Measurements from ENCODE around the gene TPSD1.
"Not testable (repeated sequence)": the region's sequence is repeated elsewhere in the genome, so short reads cannot be mapped to it uniquely, and the experiment has no call there.

Gene TPSD1

DNA sequence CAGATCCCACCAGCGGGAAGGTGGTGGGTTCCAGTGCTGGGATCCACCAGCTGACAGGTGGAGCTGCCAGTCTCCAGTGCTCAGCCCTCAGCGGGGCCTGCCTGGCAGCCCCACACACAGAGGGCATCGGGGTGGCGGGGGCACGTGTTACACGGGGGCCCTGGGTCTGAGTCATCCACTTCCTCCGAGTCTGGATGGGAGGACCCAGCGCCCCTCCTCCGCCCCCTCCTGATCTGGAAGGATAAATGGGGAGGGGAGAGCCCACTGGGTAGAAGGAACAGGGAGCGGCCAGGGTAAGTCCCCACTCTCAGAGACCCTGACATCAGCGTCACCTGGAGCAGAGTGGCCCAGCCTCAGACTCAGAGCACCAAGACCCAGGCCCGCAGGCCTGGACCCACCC is 15.4 kb upstream of the TPSD1 start, which contains the start of gene TPSAB1:
TPSAB1 (plus strand) TSS at position 270 of the 400 bp plus-strand sequence. CDS start 234 bp downstream, outside the sequence.
- not testable (repeated sequence) for DNase-seq (ENCODE audit: low read depth in 2 of 3, low spot score in 2 of 3)

DNA sequence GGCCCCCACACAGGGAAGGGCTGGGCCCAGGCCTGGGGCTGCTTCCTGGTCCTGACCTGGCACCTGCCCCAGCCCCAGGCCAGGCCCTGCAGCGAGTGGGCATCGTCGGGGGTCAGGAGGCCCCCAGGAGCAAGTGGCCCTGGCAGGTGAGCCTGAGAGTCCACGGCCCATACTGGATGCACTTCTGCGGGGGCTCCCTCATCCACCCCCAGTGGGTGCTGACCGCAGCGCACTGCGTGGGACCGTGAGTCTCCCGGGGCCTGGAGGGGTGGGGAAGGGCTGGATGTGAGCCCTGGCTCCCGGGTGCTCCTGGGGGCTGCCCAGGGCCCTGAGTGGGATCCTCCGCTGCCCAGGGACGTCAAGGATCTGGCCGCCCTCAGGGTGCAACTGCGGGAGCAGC is 14.8 kb upstream of the TPSD1 start:
- DNase-seq (ENCODE audit: low read depth in 2 of 3, low spot score in 2 of 3) = not testable (repeated sequence)

DNA sequence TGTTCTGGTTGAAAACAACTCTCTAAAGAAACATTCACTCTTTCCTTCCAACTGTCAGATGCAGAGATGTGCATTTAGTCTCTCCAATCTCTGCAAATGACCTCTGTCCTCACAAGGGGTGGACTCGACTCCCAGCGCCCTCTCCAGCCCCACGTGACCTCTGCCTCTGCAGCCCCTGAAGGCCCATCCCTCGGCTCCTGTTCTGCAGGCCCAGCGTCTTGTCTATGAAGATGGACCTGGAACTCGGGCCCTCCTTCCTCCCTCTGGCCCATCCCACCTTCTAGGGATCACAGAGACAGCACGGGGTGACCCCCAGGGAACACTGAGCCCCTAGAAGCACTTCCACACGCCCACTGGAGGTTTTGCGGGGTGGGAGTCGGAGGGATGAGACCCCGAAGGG is 12.5 kb upstream of the TPSD1 start:
- DNase-seq (ENCODE audit: low read depth in 2 of 3, low spot score in 2 of 3) = not testable (repeated sequence)

- not testable (repeated sequence) for DNase-seq (ENCODE audit: low read depth in 2 of 3, low spot score in 2 of 3)
Measured at GRCh38 chr16:1243907-1244850, 11.7 kb upstream of the TPSD1 start.

GRCh38 chr16:1244881-1245280 is 11.0 kb upstream of the TPSD1 start:
- no peak for DNase-seq (ENCODE audit: low read depth in 2 of 3, low spot score in 2 of 3)

DNA sequence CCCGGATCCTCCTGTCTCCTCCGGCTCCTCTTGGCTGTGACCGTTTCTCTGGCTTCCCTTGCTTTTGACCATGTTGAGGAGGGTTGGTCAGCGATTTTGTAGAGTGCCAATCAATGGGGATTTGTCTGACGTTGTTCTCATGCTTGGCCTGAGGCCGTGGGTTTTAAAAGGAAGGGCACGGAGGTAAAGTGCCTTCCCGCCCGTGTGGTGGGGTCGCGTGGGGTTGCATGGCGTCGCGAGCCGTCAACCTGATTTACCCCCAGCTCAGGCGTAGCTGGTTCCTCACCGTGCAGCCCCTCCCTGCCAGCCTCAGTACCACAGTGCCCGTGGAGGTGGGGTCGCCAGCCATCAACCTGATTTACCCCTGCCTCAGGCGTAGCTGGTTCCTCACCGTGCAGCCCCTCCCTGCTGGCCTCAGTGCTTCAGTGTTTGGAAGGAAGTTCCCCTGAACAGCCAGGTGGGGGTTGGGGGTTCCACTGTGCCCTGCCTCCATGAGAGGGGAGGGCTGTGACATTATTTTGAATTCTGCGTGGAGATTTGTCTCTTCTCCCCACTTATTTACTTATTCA is 10.3 kb upstream of the TPSD1 start:
- DNase-seq (ENCODE audit: low read depth in 2 of 3, low spot score in 2 of 3) = no peak

DNA sequence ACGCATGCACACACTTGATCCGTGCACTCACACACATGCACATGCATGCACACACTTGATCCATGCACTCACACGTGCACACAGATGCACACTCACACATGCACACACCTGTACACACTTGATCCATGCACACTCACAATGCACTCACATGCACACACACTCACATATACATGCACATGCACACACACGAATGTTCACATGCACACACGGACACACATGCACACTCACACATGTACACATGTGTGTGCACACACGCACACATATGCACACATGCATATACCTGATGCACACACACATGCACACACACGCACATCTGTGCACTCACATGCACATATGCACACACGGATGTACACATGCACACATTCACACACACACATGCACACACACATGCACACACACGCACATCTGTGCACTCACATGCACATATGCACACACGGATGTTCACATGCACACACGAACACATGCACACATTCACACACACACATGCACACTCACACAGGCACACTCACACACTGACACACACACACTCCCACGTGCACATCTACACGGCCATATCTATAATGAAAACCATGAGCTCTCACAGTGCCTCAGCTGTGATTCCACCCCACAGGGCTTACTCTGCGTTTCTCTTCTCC is 7.8 kb upstream of the TPSD1 start:
- DNase-seq (ENCODE audit: low read depth in 2 of 3, low spot score in 2 of 3) = not testable (repeated sequence)

DNA sequence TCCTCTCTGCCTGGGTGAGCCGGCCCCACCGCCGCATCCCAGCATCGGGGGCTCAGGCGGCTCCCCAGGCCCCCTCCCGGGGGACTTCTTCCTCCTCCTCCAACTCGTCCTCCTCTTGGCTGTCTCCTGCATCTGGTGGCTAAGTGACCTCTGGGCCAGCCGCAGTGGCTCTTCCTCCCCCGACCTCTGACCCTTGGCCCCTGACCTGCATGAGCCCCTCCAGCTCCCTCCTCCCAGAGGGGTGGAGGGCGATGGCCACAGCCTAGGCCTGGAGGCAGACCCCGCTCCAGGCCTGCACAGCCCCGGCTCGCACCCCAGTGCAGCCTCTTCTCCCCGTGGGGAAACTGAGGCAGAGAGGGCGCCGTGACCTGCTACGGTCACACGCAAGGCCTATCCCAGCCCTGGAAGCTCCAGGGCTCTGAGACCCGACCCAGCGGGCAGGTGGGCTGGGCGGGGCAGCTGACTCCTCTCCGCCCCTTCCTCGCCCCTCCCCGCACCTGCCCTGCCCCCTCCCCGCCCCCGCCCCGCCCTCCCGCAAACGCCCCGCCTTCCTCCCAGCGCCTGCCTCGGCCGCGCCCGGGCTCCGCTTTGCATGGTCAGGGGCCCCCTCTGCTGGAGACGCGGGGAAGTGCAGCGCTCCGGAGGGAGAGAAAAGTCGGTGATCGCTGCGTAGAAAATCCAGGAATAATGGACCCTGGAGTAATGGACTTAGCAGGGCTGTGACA is 6.7 kb upstream of the TPSD1 start:
- DNase-seq (ENCODE audit: low read depth in 2 of 3, low spot score in 2 of 3) = not testable (repeated sequence)

DNA sequence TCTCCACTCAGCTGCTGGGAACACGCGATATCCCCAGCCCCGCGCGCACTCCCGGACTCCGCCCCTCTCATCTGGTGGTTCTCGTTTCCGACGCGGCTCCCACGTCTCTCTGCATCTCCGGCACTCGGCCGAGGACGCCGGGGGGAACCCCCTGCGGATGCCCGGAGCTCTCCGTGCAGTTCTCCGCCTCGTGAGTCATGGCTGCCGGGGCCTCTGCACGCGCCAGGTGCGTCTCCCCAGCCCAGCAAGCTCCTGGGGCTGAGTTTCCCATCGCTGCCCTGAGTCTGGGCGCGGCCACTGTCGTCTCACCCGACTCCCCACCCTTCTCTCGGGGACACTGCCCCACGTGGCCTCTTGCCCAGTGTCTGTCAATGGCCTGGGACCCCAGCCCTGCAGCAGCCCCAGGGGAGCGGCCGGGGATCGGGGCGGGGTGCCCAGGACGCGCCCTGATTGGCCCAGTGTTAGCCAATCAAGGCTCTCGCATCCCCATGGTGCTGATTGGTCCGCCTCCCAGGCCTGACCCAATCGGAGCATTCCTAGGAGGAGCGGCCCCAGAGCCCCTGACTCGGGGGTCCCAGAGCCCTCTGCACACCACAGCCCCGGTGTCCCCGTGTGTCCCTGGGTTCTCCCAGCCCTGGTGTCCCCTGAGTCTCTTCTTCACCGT is 2.0 kb upstream of the TPSD1 start:
- not testable (repeated sequence) for DNase-seq (ENCODE audit: low read depth in 2 of 3, low spot score in 2 of 3)

DNA sequence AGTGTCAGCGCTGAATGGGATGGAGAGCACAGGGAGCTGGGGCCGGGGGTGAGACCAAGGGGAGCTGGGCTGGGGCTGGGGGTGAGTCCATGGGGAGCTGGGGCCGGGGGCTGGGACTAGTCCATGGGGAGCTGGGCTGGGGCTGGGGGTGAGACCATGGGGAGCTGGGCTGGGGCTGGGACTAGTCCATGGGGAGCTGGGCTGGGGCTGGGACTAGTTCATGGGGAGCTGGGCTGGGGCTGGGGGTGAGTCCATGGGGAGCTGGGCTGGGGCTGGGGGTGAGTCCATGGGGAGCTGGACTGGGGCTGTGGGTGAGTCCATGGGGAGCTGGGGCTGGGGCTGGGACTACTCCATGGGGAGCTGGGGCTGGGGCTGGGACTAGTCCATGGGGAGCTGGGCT is 1.0 kb upstream of the TPSD1 start:
- DNase-seq (ENCODE audit: low read depth in 2 of 3, low spot score in 2 of 3) = not testable (repeated sequence)

- DNase-seq (ENCODE audit: low read depth in 2 of 3, low spot score in 2 of 3) = not testable (repeated sequence)
Measured at GRCh38 chr16:1256296-1256873, 516 bp downstream of the TPSD1 start.

- no peak for DNase-seq (ENCODE audit: low read depth in 2 of 3, low spot score in 2 of 3)
Measured at GRCh38 chr16:1256874-1257322, 1.0 kb downstream of the TPSD1 start.

GRCh38 chr16:1257561-1258224 is 1.8 kb downstream of the TPSD1 start:
- DNase-seq (ENCODE audit: low read depth in 2 of 3, low spot score in 2 of 3) = no peak

DNA sequence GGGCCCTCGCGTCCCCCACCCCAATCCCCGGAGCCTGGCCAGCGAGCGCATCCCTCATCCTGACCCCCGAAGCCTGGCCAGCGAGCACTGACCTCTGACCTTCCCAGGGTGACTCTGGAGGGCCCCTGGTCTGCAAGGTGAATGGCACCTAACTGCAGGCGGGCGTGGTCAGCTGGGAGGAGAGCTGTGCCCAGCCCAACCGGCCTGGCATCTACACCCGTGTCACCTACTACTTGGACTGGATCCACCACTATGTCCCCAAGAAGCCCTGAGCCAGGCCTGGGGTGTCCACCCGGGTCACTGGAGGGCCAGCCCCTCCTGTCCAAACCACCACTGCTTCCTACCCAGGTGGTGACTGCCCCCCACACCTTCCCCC is 2.3 kb downstream of the TPSD1 start:
- DNase-seq (ENCODE audit: low read depth in 2 of 3, low spot score in 2 of 3) = no peak

DNA sequence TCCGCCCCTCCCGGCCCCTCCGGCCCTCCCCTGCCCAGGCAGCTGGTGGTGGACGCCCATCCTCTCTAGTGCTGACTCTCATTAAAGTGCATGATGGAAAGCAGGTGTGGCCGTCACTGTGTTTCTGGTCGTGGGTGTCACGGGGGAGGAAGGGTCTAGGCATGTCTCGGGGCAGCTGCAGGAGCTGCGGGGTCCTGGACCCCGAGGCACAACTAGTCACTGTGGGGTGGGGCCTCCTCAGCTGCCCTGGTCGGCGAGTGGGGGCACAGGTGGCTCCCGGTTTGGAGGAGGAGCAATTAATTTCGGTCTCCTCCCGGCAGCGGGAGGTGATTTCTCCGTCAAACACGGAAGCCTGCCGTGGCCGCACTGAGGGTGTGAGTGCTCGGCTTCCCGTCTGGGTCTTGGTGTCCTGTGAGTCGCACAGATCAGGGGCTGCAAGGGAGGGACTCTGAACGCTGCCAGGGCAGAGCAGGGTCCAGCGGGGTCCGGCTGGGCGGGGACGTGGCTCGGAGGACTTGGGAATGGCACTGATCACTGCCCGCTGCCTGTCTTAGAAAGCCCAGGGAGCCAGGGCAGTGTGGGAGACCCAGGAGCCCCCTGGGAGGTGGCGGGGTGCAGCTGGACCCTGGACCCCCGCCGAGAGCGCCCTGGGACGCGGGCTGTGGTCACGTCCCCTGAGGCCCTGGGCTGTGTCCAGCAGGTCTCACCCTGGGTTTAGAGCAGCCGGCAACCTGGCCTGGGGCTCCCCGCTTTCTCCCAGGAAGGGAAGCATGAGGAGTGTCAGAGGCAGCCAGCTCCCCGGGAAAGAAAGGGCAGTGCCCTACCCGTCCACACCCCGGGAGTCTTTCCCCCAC is 3.3 kb downstream of the TPSD1 start:
- no peak for DNase-seq (ENCODE audit: low read depth in 2 of 3, low spot score in 2 of 3)

GRCh38 chr16:1259760-1260068 is 3.8 kb downstream of the TPSD1 start:
- no peak for DNase-seq (ENCODE audit: low read depth in 2 of 3, low spot score in 2 of 3)

DNA sequence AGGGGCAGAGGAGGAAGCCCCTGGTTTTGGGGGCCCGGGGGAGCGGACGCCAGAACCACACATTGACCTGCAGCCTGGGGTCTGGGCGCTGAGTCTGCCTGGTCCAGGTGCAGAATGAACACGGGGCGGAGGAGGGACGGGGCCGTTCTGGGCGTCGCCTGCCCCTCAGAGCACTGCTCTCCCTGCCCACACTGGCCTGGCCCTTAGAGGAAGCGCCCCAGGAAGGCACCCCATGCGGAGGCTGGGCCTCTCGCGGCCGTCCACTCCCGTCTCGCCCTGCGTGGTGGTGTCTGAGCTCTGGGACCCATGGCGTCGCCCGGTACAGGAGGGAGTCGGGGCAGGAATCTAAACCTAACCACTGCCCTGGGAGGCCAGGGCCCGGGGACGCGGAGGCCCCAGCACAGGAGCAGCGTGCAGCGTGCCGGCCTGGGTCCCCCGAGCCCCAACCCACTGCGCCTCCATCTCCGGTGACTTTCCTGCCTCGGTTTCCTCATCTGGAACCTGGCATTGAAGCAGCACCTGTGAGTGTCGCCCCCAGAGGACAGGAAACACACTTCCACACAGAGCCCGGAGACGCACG is 4.3 kb downstream of the TPSD1 start:
- DNase-seq (ENCODE audit: low read depth in 2 of 3, low spot score in 2 of 3) = no peak

DNA sequence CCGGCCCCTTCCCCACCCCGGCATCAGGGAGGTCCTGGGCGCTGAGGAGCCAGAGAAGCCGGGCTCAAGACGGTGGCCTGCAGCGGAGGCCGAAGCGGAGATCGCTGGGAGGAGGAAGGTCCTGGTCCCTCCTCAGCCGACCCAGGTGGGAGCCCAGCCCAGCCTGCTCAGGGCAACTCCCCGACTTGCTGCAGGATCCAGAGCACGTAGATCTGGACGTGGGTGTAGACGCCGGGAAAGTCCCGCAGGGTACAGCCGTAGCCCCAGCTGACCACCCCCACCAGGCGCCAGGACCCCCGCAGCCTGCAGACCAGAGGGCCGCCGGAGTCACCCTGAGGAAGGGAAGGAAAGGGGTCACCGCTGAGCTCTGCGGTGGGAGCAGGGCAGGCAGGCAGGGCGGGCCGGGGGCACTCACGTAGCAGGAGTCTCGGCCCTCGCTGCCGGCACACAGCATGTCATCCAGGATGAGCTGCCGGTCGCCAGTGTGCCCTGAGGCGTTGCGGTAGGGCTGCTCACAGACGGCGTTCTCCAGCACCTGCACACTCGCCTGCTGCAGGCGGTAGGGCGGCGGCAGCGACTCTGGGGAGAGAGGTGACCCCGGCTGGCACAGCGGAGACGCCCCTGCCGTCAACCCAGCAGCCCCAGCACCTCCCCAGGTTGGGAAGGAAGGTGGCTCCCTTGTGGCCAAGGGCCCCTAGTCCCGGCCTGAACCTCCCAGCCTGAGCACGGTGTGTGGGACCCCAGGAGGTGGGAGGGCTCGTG is 5.4 kb downstream of the TPSD1 start:
- DNase-seq (ENCODE audit: low read depth in 2 of 3, low spot score in 2 of 3) = no peak

Measured in activated CD8-positive, alpha-beta memory T cell treated with anti-CD3 and anti-CD28 coated beads for 48 hours (primary cell).